ENCODE measurements around the gene FYN. TPM values are rescaled to one million over a fixed set of nuclear protein-coding genes. Genes with fewer than 3 reads are reported as not detected.

Gene FYN
- total RNA-seq, 4 donors from 2014 or later: 108 to 281 (median 186) TPM

- TF ChIP-seq, protein P1, sequence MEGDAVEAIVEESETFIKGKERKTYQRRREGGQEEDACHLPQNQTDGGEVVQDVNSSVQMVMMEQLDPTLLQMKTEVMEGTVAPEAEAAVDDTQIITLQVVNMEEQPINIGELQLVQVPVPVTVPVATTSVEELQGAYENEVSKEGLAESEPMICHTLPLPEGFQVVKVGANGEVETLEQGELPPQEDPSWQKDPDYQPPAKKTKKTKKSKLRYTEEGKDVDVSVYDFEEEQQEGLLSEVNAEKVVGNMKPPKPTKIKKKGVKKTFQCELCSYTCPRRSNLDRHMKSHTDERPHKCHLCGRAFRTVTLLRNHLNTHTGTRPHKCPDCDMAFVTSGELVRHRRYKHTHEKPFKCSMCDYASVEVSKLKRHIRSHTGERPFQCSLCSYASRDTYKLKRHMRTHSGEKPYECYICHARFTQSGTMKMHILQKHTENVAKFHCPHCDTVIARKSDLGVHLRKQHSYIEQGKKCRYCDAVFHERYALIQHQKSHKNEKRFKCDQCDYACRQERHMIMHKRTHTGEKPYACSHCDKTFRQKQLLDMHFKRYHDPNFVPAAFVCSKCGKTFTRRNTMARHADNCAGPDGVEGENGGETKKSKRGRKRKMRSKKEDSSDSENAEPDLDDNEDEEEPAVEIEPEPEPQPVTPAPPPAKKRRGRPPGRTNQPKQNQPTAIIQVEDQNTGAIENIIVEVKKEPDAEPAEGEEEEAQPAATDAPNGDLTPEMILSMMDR (IDR thresholded peaks at IDR 0.05): no peak
- ATAC-seq (ENCODE audit: low FRiP score) (no peak), DNase-seq (ENCODE audit: low spot score) (no peak)
Measured at GRCh38 chr6:111662794-111663593, 210.3 kb downstream of the FYN start.

- TF ChIP-seq, protein P1 (IDR thresholded peaks at IDR 0.05): no peak
- no peak for ATAC-seq (ENCODE audit: low FRiP score)
- DNase-seq (ENCODE audit: low spot score): no peak
Measured at GRCh38 chr6:111662072-111662793, 211.0 kb downstream of the FYN start.

GRCh38 chr6:111661541-111662061, 211.7 kb downstream of the FYN start:
- DNase-seq (ENCODE audit: low spot score) (no peak), ATAC-seq (ENCODE audit: low FRiP score) (no peak)
- TF ChIP-seq, protein P1 (IDR thresholded peaks at IDR 0.05): no peak

GRCh38 chr6:111660531-111660930, 212.7 kb downstream of the FYN start:
- TF ChIP-seq, protein P1 (IDR thresholded peaks at IDR 0.05): no peak
- DNase-seq (ENCODE audit: low spot score): no peak
- ATAC-seq (ENCODE audit: low FRiP score): no peak

DNA sequence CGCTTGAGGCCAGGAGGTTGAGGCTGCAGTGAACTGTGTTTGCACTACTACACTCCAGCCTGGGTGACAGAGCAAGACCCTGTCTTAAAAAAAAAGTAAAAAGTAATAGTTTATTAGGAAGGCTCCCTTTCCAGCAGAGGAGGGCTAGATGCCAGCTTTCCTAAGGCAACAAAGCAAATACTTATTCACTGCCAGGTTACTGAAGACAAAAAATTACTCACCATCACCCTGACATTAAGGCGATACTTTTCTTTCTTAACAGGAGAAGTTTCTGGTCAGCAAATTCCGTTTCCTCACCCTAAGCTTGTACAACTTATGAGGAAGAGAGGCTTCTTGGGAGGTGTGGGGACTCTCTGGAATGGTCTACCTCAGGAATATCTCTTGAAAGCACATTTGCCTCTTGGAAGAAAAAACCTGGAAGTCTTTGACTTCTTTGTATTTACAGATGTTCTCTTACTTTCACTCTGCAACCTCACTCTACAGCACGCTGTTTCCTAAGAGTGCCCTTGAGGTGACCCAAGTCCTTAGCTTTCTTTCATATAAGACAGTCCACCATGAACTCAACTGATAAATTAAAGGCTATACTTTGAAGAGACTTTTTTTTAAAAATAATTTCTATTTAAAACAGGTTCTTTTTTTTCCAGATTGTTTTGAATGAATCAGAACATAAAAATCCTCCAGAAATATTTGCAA, 214.6 kb downstream of the FYN start:
- ATAC-seq (ENCODE audit: low FRiP score): peak; percentile 60
- TF ChIP-seq, protein P1 (IDR thresholded peaks at IDR 0.05): no peak
- DNase-seq (ENCODE audit: low spot score): no peak

DNA sequence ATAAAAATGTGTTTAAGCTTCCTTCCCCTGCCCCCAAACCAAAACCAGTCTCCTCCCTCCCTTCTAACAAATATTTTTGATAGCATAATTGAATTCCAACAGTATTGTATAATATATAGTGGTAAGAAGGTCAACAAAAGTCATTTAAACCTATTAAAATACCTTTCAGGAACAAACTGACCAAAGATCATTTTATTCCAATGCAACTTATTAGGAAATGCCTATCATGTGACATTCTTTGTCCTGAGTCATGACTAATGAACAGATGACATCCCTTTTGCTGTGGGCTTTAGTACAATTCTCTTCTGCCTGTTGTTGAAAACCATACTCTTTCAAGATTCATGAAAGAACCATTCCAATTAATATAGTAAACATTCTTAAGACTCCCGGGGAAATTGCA, 216.1 kb downstream of the FYN start:
- TF ChIP-seq, protein P1 (IDR thresholded peaks at IDR 0.05): no peak
- DNase-seq (ENCODE audit: low spot score) (no peak), ATAC-seq (ENCODE audit: low FRiP score) (no peak)
